ENCODE measurements around the gene GPR61. TPM values are rescaled to one million over a fixed set of nuclear protein-coding genes. Genes with fewer than 3 reads are reported as not detected.
A peak's percentile ranks its signal among the peaks of the same experiment; 100 is the strongest.

Gene GPR61
- total RNA-seq, 1 experiment from 2014 or later, result 0.48 TPM

- no peak overlapping the region for H3K18ac ChIP-seq (ENCODE audit: insufficient read length, low read depth, low read length)
- H3K23ac ChIP-seq (ENCODE audit: insufficient read length, low read depth, low read length), result no peak overlapping the region
- H3K27ac ChIP-seq (ENCODE audit: insufficient read length, low read depth, low read length), result no peak overlapping the region
- peak; percentile 81 for TF ChIP-seq CTCF (conservative IDR thresholded peaks at IDR 0.05)
- no peak overlapping the region for H4K5ac ChIP-seq (ENCODE audit: insufficient read length, low read depth, low read length)
- H4K20me1 ChIP-seq (ENCODE audit: control insufficient read depth, insufficient read depth, insufficient read length), result no peaks in the 10 kb centered on the region
- no peak overlapping the region for H3K4ac ChIP-seq (ENCODE audit: low read depth, low read length)
- peaks cover 2% of the 10 kb centered on the region; the same call in 1 of the 2 replicates for H3K4me1 ChIP-seq (ENCODE audit: insufficient read depth, low read length)
- no peak overlapping the region for H2BK15ac ChIP-seq (ENCODE audit: low read depth, low read length)
- 0 out of 5 replicates have a peak overlapping the region, but pooled peaks of 1 of the 2 experiments have one; percentile 57 for H3K4me3 Mint-ChIP-seq
- H3K9me3 Mint-ChIP-seq, result no peaks in the 10 kb centered on the region
- H3K4me2 ChIP-seq (ENCODE audit: insufficient read depth, insufficient read length, low read length), result no peak overlapping the region
- H3K36me3 Mint-ChIP-seq (ENCODE audit: insufficient read depth in 1 of 3, low read depth in 3 of 3), result peaks cover 0 to 11% (median 5%) of the 10 kb centered on the region in 3 experiments; a peak in 5 of 7 replicates
- no peak overlapping the region for H3K56ac ChIP-seq (ENCODE audit: insufficient read length, low read depth, low read length)
- no peaks in the 10 kb centered on the region for H3K23me2 ChIP-seq (ENCODE audit: insufficient read length, low read depth, low read length, poor library complexity, severe bottlenecking)
- no peak overlapping the region for H3K14ac ChIP-seq (ENCODE audit: insufficient read depth, low read length)
- H3K79me2 ChIP-seq (ENCODE audit: insufficient read depth, low read length), result no peaks in the 10 kb centered on the region
- H2AFZ ChIP-seq (ENCODE audit: low read length), result no peak overlapping the region
- no peak overlapping the region for H2BK12ac ChIP-seq (ENCODE audit: insufficient read length, low read depth, low read length)
- H3K9ac ChIP-seq (ENCODE audit: extremely low read depth, insufficient read length, low read length), result no peak overlapping the region
- no peaks in the 10 kb centered on the region for H3K79me1 ChIP-seq (ENCODE audit: insufficient read depth, low read depth, low read length, poor library complexity, severe bottlenecking)
- H3K27me3 ChIP-seq (ENCODE audit: insufficient read depth, low read length), result no peaks in the 10 kb centered on the region
- no peak overlapping the region for H2BK20ac ChIP-seq (ENCODE audit: low read depth, low read length, poor library complexity, severe bottlenecking)
- H4K8ac ChIP-seq (replicated peaks; ENCODE audit: insufficient read length, low read depth, low read length), result no peak overlapping the region
- H4K91ac ChIP-seq (ENCODE audit: insufficient read length, low read depth, low read length), result no peak overlapping the region
- no peak overlapping the region for H3T11ph ChIP-seq (ENCODE audit: low read length)
- no peak overlapping the region for H2BK5ac ChIP-seq (ENCODE audit: insufficient read length, low read length)
- H3K27ac Mint-ChIP-seq, result peak overlapping the region in 2 of 3 experiments; percentile 41 to 73; a peak in 2 of 7 replicates
- H2AK5ac ChIP-seq (ENCODE audit: insufficient read length, low read length), result no peak overlapping the region
- peaks cover 20 to 21% of the 10 kb centered on the region in 2 experiments for H3K4me1 Mint-ChIP-seq
- H3K9me3 ChIP-seq (ENCODE audit: control insufficient read depth, low read depth, low read length), result no peaks in the 10 kb centered on the region
- peak; percentile 84 for DNase-seq
- no peaks in the 10 kb centered on the region for H3K27me3 Mint-ChIP-seq (ENCODE audit: low read depth)
- no CpG with 5 or more reads among the region's 12 CpGs for WGBS (ENCODE audit: extremely low coverage, insufficient read length, low lambda C conversion rate)
- no peak overlapping the region for H2BK120ac ChIP-seq (ENCODE audit: low read depth, low read length, poor library complexity, severe bottlenecking)
Observed at GRCh38 chr1:109498161-109498801, 41.4 kb upstream of the GPR61 start.
